Astrocyte of the cerebellum (primary cell): ENCODE measurements around the gene CXCL1.

Source experiments
- DNase-seq: peaks from one replicate; pipeline ENCODE4 v3.0.0-alpha.2; 2011; ENCODE audit warnings: low read depth
- H3K4me3 ChIP-seq: 2 replicates; pipeline ENCODE4 v1.5.1; 2011; ENCODE audit warnings: mild to moderate bottlenecking, low read depth, low read length, moderate library complexity
- in situ Hi-C: cut with HindIII; loops from 2 replicates; pipeline ENCODE4 v1.10.0; 2017; ENCODE audit warnings: low sequenced_read_pairs
- TF ChIP-seq, protein P1 (sequence below): IDR thresholded peaks from 2 replicates; pipeline ENCODE4 v1.5.1; 2012; ENCODE audit warnings: low read length, low read depth, moderate library complexity, mild to moderate bottlenecking; ENCODE audit errors: missing control alignments

Gene CXCL1

DNA sequence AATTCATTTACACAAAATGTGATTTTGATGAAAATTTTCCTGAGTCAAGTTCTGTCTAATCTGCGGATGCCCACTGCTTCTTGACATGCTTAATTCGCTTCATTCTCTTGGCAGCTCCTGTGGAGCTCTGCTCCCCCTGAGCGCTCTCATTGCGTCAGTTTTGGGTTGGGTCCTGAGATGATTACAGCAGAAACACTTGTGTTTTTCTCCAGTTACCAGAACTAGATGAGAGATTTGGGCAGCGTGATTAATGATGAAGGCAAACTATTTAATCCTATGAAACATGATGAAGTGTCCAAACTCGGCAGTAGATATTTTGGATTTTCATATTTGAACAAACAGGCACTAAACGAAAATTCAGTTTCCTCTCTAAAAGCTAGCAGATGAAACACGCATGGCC lies 4.2 kb upstream of the CXCL1 start:
- TF ChIP-seq, protein P1, sequence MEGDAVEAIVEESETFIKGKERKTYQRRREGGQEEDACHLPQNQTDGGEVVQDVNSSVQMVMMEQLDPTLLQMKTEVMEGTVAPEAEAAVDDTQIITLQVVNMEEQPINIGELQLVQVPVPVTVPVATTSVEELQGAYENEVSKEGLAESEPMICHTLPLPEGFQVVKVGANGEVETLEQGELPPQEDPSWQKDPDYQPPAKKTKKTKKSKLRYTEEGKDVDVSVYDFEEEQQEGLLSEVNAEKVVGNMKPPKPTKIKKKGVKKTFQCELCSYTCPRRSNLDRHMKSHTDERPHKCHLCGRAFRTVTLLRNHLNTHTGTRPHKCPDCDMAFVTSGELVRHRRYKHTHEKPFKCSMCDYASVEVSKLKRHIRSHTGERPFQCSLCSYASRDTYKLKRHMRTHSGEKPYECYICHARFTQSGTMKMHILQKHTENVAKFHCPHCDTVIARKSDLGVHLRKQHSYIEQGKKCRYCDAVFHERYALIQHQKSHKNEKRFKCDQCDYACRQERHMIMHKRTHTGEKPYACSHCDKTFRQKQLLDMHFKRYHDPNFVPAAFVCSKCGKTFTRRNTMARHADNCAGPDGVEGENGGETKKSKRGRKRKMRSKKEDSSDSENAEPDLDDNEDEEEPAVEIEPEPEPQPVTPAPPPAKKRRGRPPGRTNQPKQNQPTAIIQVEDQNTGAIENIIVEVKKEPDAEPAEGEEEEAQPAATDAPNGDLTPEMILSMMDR, result no peak
- no peak for DNase-seq
- in situ Hi-C loops, result no loop called here
- no peak overlapping the region for H3K4me3 ChIP-seq

DNA sequence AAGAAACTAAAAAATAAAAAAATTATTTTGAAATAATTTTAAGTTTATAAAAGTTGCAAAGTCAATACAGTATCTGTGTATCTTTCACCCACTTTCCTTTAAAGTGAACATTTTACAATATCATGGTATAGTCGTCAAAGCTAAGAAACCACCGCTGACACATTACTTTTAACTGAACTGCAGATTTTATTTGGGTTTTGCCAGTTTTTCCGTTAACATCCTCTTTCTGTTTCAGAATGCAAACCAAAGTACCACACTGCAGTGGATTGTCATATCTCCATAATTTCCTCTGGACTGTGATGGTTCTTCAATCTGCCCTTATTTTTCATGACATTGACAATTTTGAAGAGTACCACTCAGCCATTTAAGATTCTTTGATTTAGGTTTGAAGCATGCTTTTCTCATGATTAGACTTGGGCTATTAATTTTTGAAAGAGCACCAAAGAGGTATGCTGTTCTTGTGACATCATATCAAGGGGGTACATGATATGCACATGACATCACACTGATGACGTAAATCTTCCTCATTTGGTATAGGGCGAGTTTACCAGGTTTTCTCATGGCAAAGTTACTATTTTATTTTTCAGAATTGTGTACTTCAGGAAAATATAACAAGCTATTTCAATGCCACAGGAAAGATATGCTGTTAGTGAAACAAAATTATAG lies 3.6 kb upstream of the CXCL1 start:
- TF ChIP-seq, protein P1, result no peak
- in situ Hi-C loops, result no loop called here

DNA sequence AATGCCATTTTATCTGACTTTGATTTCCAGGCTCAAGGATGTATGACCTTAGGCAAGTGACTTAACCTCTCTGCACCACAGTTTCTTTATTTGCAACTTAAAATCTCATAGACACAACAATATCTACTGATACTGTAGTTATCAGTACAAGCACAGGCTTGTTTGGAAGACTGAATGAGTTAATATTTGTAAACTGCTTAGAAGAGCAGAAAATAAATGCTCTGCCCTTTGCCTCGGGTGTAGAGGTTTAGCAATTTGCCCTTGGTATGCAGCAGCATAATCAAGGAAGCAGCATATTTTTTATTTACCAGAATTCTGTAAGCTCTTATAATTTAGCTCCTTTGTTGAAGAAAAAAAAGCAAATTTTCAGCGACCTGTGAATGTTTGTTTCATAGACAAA lies 2.9 kb upstream of the CXCL1 start:
- H3K4me3 ChIP-seq, result no peak overlapping the region
- DNase-seq, result no peak
- TF ChIP-seq, protein P1, result no peak
- in situ Hi-C loops, result no loop called here

More for the DNA sequence above, 3.6 kb upstream of the CXCL1 start:
- no peak for DNase-seq
- H3K4me3 ChIP-seq, result no peak overlapping the region

DNA sequence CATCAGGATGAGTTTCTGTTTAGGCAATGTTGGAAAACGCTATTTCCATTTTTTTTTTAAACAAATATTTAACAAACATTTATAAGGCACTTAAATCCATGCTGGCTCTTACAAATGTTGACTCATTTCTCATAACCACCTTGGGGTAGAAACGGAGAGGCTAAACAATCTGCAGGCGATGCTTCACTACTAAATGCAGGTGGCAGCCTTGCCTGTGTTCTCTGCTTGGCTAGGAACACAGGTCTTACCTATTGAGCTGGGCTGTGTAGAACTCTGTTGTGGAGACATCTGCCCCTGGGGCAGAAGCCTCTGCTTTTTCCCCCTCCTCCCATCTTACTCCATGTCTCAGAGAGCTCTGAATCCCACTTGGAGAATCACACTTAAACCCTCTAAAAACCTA lies 1.4 kb upstream of the CXCL1 start:
- H3K4me3 ChIP-seq, result no peak overlapping the region
- in situ Hi-C loops, result no loop called here
- TF ChIP-seq, protein P1, result no peak
- no peak for DNase-seq

DNA sequence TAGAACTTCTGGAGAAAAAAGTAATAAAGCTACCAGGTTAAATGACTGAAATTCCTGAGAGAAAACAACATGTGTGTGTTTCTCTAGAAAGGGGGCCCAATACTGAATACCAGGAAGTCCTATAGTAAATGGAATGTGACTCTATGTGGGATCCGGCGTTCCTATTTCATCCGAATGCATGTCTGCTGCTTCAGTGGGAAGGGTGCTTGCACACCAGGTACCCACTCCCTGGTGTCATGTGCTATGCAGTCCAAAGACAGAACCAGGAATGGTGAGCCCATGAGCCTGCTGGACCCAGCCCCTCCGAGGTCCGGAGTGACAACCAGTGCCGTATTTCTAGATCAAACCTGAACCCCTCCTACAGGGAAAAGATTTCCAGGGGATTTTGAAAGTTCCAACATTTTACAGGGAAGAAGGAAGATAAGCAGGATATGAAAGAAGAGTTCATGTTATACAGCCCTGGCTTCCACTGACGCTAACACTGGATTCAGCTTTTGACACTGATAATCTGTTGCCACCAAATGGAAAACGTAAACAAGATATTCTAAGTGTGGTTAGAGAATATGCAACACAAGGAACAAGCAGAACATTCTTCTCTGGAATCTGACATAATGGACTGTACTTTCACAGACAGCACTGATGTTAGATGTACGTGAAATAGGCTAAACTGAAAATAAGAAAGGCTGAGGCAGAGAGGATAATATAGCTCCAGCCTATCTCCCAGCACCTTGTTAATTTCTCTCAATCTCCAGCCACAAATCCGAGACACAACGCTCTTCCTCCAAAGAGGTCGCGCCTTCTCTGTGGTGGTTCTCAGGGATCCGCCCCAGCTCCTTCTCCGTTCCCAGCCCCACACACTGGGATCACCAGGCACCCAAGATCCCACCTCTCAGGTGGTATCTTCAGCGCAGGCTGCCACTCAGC lies 725 bp upstream of the CXCL1 start:
- peak overlapping the region; percentile 63 for H3K4me3 ChIP-seq
- in situ Hi-C loops, result no loop called here
- TF ChIP-seq, protein P1, result no peak
- DNase-seq, result no peak

DNA sequence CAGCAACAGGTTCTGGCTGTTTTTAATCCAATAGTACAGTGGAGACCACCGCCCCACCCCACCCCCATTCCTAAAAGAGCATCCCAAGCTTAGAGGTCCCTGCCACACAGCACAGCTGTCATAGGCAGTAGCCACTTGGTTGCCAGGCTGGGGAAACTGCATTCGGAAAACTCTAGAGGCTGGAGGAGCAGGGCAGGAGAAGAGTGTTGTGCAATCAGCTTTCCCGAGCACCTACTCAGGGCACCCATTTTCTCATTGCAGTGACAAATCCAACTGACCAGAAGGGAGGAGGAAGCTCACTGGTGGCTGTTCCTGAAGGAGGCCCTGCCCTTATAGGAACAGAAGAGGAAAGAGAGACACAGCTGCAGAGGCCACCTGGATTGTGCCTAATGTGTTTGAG lies 1.1 kb downstream of the CXCL1 start:
- in situ Hi-C loops, result no loop called here
- TF ChIP-seq, protein P1, result no peak
- peak overlapping the region; percentile 63 for H3K4me3 ChIP-seq
- DNase-seq, result no peak
